ENCODE results near the gene BMAL2. TPM values are rescaled to one million over a fixed set of nuclear protein-coding genes. Genes with fewer than 3 reads are reported as not detected.

BMAL2 gene, protein sequence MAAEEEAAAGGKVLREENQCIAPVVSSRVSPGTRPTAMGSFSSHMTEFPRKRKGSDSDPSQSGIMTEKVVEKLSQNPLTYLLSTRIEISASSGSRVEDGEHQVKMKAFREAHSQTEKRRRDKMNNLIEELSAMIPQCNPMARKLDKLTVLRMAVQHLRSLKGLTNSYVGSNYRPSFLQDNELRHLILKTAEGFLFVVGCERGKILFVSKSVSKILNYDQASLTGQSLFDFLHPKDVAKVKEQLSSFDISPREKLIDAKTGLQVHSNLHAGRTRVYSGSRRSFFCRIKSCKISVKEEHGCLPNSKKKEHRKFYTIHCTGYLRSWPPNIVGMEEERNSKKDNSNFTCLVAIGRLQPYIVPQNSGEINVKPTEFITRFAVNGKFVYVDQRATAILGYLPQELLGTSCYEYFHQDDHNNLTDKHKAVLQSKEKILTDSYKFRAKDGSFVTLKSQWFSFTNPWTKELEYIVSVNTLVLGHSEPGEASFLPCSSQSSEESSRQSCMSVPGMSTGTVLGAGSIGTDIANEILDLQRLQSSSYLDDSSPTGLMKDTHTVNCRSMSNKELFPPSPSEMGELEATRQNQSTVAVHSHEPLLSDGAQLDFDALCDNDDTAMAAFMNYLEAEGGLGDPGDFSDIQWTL
- polyA plus RNA-seq: 2.1 TPM

DNA sequence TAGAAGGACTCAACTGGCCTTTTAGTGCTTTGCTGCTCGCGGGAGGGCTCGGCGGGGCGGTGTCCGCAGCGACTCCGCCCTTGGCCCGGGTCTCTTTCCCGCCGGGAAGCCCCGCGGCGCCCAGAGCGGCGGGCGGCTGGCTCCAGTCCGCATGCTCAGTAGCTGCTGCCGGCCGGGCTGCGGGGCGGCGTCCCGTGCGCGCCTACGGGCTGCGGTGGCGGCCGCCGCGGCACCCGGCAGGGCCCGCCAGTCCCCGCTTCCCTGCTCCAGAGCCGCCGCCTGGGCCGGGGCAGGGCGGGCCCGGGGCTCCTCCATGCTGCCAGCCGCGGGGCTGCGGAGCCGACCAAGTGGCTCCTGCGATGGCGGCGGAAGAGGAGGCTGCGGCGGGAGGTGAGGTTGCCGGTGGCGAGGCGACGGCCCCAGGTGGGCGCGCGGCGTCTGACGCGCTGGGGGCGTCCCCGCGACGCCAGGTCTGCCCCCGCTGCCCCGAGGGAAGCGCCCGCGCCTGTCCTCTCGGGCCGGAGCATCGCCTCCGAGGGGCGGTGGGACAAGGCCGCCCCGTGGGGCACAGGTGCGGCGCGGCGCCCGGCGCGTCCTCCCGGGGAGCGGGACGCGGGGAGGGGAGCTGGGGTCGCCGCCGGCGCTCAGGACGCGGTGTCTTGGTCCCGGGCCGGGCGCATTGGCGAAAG, at the start of gene BMAL2:
TSS of gene BMAL2 (plus strand) at position 123 of the 689 bp plus-strand sequence. CDS start at position 360, 237 bp downstream.
- H3K4me3 Mint-ChIP-seq: peak within 1 kb of the TSS; percentile 92 to 97 (median 94)
- H3K9me3 Mint-ChIP-seq: no peaks in the 10 kb centered on the region
- H3K27me3 Mint-ChIP-seq: peaks cover 14% of the 10 kb centered on the region
- peak within 1 kb of the TSS in 2 of 3 donors; percentile 82 to 92 for H3K27ac Mint-ChIP-seq
- H3K36me3 Mint-ChIP-seq: no peaks in the 10 kb centered on the region
- peaks cover 15 to 23% (median 17%) of the 10 kb centered on the region in 3 donors for H3K4me1 Mint-ChIP-seq

DNA sequence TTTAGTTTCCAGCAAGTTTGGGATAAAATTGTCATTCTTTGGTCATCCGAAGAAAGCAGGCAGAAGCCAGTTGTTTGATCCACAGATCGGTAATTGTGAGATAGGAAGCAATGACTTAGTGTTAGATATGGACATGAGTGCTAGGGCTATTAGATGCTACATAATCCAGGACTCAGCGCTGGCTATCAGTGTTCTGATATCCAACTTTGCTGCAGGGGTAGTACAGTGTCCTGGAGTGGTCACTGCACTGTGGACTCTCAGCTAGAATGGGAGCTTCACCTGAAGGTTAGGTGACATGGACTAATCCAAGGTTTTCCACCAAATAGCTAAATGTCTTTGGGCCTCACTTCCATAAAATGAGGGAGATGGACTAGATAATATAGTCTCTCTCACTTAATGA, 48.6 kb upstream of the BMAL2 start:
- Mint-ChIP-seq H3K9me3 (no peaks in the 10 kb centered on the region), H3K36me3 (peaks cover 5% of the 10 kb centered on the region), H3K4me3 (peak overlapping the region in 1 of 4 donors; percentile 72), H3K4me1 (peaks cover 15 to 28% (median 15%) of the 10 kb centered on the region in 3 donors), H3K27ac (no peak overlapping the region), H3K27me3 (no peaks in the 10 kb centered on the region)

DNA sequence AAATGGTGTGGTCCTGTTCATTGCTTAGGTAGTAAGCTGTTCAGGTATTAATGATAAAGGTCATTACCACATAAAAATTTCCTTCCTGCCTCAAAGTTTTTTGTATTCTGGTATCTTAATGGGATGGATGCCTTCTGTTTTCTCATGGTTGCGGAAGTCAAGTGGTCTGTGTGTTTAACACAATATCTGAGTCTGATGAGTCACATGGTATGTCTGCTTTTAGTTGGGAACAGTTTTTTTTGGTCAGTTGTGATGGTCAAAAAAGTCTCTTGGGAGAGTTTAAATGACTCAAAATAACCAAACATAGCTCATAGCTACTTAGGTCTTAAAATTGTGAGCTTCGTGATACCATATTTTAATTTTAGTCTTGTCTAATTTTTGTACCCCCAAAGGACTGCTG, 47.9 kb upstream of the BMAL2 start:
- H3K27me3 Mint-ChIP-seq: no peaks in the 10 kb centered on the region
- peaks cover 5% of the 10 kb centered on the region for H3K36me3 Mint-ChIP-seq
- H3K4me1 Mint-ChIP-seq: peaks cover 21 to 34% (median 22%) of the 10 kb centered on the region in 3 donors
- no peaks in the 10 kb centered on the region for H3K9me3 Mint-ChIP-seq
- no peak overlapping the region for H3K27ac Mint-ChIP-seq
- H3K4me3 Mint-ChIP-seq: no peak overlapping the region

DNA sequence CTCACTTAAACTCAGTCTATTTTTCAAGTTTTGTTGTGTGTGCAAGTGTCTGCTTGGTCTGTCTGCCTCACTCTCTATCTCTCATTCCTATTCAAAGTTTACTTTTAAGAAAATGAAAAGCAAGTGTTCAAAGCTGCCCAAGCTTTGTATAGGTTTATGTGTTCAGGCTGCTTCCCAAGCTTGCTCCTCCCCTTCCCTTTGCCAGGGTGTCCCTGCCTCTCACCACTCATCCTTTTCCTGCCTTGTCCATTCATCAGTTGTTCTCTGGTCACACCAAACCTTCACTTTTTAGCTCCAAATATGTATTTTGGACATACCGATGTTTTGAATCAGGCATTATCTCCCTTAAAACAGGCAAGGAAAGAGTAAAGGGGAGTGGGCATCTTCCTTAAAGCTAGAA, 47.2 kb upstream of the BMAL2 start:
- H3K27me3 Mint-ChIP-seq: no peaks in the 10 kb centered on the region

DNA sequence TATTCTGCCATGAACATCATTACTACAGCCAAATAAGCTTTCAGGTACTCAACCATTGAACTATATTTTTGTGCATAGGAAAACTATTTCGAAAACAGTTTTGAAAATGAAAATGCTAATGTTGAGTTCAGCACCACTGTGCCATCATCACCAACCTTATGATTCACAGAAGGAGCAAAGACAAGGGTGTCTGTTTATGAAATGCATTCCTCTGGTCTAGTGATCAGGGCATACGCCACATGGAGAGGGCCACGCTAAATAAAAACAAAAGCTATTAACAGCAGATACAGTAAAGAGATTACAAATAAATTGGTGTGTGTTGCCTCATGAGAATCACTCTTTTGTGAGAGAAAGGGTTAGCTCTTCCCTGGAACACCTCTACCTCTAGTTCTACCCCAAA, 43.2 kb upstream of the BMAL2 start:
- H3K4me1 Mint-ChIP-seq: peaks cover 21 to 37% (median 27%) of the 10 kb centered on the region in 3 donors
- no peaks in the 10 kb centered on the region for H3K9me3 Mint-ChIP-seq
- peaks cover 8% of the 10 kb centered on the region for H3K36me3 Mint-ChIP-seq
- peak overlapping the region in 1 of 4 donors; percentile 17 for H3K4me3 Mint-ChIP-seq
- no peak overlapping the region for H3K27ac Mint-ChIP-seq
- no peaks in the 10 kb centered on the region for H3K27me3 Mint-ChIP-seq

More for the DNA sequence above, 47.2 kb upstream of the BMAL2 start:
- Mint-ChIP-seq H3K4me3 (peak overlapping the region in 1 of 4 donors; percentile 33), H3K9me3 (no peaks in the 10 kb centered on the region), H3K27ac (no peak overlapping the region), H3K36me3 (peaks cover 4% of the 10 kb centered on the region), H3K4me1 (peaks cover 22 to 36% (median 24%) of the 10 kb centered on the region in 3 donors)

DNA sequence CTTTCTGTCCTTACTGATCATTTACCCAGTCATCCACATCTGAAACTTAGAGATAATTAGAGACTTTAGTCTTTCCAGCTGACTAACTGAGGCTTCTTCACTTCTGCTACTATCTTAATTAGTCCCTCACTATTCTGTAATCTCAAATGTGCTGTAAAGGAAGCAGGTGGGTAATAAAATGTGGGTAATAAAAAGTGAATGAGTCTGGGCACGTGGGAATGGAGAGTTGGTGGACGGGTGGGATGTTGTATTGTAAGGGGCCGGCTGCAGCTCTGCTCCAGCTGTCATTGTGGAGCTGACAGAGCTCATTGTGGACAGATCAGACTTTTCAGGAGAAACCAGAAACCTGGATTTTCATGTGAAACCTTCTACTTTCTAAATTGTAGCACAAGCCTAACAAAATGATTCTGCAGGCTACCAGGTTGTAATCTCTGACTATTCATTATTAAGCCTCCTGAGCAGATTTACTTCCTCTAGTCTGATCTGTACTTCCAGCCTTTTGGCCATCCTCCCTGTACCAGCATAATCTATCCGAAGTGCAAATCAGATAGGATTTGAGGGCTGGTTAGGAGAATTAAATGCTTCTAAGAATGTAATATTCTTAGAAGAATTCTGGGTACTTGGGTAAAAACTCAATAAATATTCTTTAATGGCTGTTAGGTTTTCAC, 42.0 kb upstream of the BMAL2 start:
- H3K27me3 Mint-ChIP-seq: no peaks in the 10 kb centered on the region
- no peaks in the 10 kb centered on the region for H3K9me3 Mint-ChIP-seq
- H3K4me3 Mint-ChIP-seq: no peak overlapping the region
- peaks cover 8% of the 10 kb centered on the region for H3K36me3 Mint-ChIP-seq
- H3K4me1 Mint-ChIP-seq: peaks cover 13 to 31% (median 24%) of the 10 kb centered on the region in 3 donors
- H3K27ac Mint-ChIP-seq: peak overlapping the region in 1 of 3 donors; percentile 72

DNA sequence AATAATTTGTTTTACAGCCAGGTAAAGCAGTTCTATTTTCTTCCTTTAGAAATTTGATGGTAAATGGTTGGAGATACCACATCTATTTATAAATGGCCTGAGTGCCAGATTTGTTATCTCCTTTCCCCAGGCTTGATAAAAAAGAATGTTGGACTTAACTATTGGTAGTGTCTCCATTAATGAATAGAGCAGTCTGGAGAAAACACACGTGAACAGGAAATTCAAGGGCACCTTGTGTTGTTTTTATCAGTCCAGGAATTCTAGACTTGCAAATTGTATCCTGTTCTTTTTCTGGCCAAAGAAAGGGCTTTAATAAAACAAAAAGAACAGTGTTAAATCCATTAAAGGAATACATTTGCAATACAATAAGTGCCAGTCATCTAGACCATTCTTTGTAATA, 40.8 kb upstream of the BMAL2 start:
- Mint-ChIP-seq H3K4me3 (no peak overlapping the region), H3K4me1 (peaks cover 13 to 25% (median 20%) of the 10 kb centered on the region in 3 donors), H3K36me3 (peaks cover 8% of the 10 kb centered on the region), H3K27ac (no peak overlapping the region), H3K27me3 (no peaks in the 10 kb centered on the region), H3K9me3 (no peaks in the 10 kb centered on the region)

DNA sequence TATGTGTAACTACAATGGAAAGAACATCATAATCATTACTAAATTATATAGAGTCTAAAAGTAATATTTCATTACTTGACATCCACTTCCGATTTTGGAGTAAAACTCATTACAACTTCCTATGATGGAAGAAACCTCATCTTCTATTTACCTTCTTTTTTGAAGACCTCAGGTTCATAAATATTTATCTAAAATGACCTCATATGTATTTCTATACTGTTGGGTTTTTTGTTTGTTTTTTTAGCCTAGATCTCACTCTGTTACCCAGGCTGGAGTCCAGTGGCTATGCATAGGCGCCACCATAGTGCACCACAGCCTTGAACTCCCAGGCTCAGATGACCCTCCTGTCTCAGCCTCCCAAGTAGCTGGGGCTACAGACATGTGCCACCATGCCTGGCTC, 39.9 kb upstream of the BMAL2 start:
- Mint-ChIP-seq H3K4me1 (peaks cover 13 to 25% (median 20%) of the 10 kb centered on the region in 3 donors), H3K9me3 (no peaks in the 10 kb centered on the region), H3K4me3 (no peak overlapping the region), H3K36me3 (peaks cover 9% of the 10 kb centered on the region), H3K27me3 (no peaks in the 10 kb centered on the region), H3K27ac (no peak overlapping the region)

DNA sequence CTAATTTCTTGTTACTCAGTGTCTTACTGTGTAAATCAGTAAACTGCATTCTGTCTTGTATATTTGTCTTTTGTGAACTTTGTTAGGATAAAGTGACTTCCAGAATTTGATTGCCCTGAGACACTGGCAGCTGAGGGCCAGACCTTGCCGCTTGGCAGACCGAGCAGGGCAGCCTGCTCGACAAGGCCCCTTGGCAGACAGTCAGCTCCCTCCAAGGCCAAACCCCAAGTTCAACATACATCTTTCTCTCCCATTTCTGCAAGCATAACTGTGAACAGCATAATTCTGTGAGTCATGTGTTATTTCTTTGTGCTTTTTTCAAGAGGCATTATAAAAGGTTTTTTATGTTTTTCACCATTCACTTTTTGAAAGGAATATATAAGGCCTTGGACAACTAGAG, 39.2 kb upstream of the BMAL2 start:
- H3K9me3 Mint-ChIP-seq: no peaks in the 10 kb centered on the region
- H3K4me1 Mint-ChIP-seq: peaks cover 13 to 25% (median 20%) of the 10 kb centered on the region in 3 donors
- peaks cover 13% of the 10 kb centered on the region for H3K36me3 Mint-ChIP-seq
- H3K27ac Mint-ChIP-seq: no peak overlapping the region
- no peaks in the 10 kb centered on the region for H3K27me3 Mint-ChIP-seq
- no peak overlapping the region for H3K4me3 Mint-ChIP-seq

DNA sequence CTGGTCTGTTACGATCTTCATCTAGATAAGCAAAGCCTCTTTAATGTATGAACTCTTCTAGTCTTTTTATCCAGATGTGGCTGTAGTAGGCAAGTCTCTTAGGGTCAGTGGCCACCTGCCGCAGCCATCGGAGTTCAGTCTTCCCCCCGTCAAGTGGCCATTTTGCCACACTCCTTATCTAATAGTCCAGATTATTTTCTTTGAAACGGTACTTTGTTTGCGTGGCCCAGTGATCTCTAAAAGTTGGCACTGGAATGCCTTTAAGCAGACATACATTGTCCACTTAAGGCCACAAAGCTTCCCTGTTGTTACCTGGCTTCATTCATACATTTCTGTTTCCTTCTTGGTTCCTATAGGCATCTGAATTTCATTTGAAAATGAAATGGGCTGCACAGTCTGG, 36.0 kb upstream of the BMAL2 start:
- Mint-ChIP-seq H3K4me1 (peaks cover 5 to 7% (median 6%) of the 10 kb centered on the region in 3 donors), H3K4me3 (no peak overlapping the region), H3K36me3 (peaks cover 20% of the 10 kb centered on the region), H3K9me3 (no peaks in the 10 kb centered on the region), H3K27ac (peak overlapping the region in 1 of 3 donors; percentile 33), H3K27me3 (no peaks in the 10 kb centered on the region)

DNA sequence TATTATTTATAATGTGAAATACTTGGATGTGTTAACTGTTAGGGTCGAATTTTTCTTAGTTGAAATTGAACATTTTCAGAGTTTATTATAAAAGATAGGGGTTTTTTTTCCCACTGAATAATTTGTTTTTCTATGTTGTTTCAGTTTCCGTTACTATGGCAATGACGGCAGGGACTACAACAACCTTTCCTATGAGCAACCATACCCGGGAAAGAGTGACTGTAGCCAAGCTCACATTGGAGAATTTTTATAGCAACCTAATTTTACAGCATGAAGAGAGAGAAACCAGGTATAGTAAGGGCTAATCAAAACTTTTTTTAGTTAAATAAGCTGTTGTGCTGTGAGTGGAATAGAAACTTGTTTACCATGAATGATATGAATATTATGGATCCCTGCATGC, 35.1 kb upstream of the BMAL2 start:
- H3K27me3 Mint-ChIP-seq: no peaks in the 10 kb centered on the region
- peak overlapping the region in 1 of 3 donors; percentile 13 for H3K27ac Mint-ChIP-seq
- H3K36me3 Mint-ChIP-seq: peaks cover 20% of the 10 kb centered on the region
- H3K9me3 Mint-ChIP-seq: no peaks in the 10 kb centered on the region
- peaks cover 5 to 7% (median 5%) of the 10 kb centered on the region in 3 donors for H3K4me1 Mint-ChIP-seq
- H3K4me3 Mint-ChIP-seq: peak overlapping the region in 1 of 4 donors; percentile 29

DNA sequence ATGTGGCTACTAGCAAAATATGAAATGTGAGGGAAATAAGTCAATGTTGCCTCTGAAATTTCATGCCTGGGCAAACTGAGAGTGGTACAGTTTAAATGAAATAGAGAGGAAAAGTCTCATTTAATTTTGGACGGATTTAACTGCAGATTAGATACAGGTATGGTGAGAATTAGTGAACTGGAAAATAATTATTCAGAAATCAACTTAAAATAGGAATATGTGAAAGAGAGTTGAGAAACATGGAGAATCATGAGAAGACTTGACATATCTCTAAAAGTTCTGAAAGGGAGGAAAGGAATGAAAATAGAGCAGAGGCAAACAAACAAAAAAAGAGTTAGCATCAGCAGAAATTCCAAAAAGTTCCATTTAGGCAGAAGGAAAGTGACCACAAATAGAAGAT, 33.5 kb upstream of the BMAL2 start:
- no peaks in the 10 kb centered on the region for H3K9me3 Mint-ChIP-seq
- no peaks in the 10 kb centered on the region for H3K27me3 Mint-ChIP-seq
- H3K36me3 Mint-ChIP-seq: peaks cover 16% of the 10 kb centered on the region
- peak overlapping the region in 1 of 3 donors; percentile 40 for H3K27ac Mint-ChIP-seq
- H3K4me1 Mint-ChIP-seq: peaks cover 0 to 7% (median 5%) of the 10 kb centered on the region in 3 donors
- peak overlapping the region in 1 of 4 donors; percentile 78 for H3K4me3 Mint-ChIP-seq

DNA sequence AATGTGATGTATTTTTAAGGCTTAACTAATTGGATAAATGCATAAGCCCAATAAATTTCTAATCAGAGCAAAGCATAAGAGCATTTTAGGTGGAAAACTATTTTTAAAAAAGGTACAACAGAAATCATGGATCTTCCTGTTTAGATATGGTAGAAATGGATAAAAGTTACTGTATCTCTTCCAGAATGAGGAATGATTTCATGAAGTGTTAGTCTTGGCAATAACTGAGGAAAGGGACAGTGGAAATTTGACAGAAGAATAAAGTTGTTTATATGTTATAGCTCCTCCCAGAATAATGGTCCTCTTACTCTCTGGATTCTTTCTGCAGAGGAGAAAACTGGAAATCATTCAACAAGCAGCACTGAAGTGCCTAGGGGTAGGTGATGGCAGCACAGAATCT, 32.4 kb upstream of the BMAL2 start:
- Mint-ChIP-seq H3K27ac (no peak overlapping the region), H3K36me3 (peaks cover 16% of the 10 kb centered on the region), H3K9me3 (no peaks in the 10 kb centered on the region), H3K4me3 (no peak overlapping the region), H3K4me1 (peaks cover 0 to 5% (median 3%) of the 10 kb centered on the region in 3 donors), H3K27me3 (no peaks in the 10 kb centered on the region)
